Endothelial cell of umbilical vein (primary cell): Measurements from ENCODE around the gene ASIC1. TPM values are rescaled to one million over a fixed set of nuclear protein-coding genes. Genes with fewer than 3 reads are reported as not detected.

Source experiments
- BruUV-seq: library from RNA; stranded (reverse); fragments of 400-500 nt; replicated peaks from 2 replicates; lab custom pipeline; 2021; lab: Mats Ljungman, UMichigan
- CTCF ChIA-PET: fragments of 300-600, 350-600 bp; sonication (Branson Sonifier 250); formaldehyde crosslinking; loops from one replicate; lab custom pipeline; 2021; ENCODE audit warnings: antibody characterized with exemption, inconsistent platforms; lab: Charles Lee
- POLR2A ChIA-PET: fragments of 300-600, 350-600 bp; sonication (Branson Sonifier 250); formaldehyde crosslinking; loops from one replicate; lab custom pipeline; 2021; ENCODE audit warnings: antibody characterized with exemption, inconsistent platforms; lab: Charles Lee
- DNase-seq: peaks from one replicate; pipeline ENCODE4 v3.0.0-alpha.2; 2011; ENCODE audit warnings: low read depth, low spot score
- FAIRE-seq: peaks from 2 replicates; lab custom pipeline; 2011; peaks lifted over from hg19 to GRCh38; lab: Jason Lieb, UNC
- H2AFZ ChIP-seq: 2 replicates; pipeline ENCODE4 v1.6.0; 2012; ENCODE audit warnings: low read depth, low read length, control low read depth, inconsistent platforms
- H3K27ac ChIP-seq: 2 replicates; pipeline ENCODE4 v1.5.1; 2011; ENCODE audit warnings: low read depth, mild to moderate bottlenecking, control low read depth, low read length, moderate library complexity; ENCODE audit not compliant: insufficient read depth
- H3K27me3 ChIP-seq, 2 experiments: 2 replicates each; pipeline versions ENCODE4 v1.6.0 to v1.6.1; 2011; ENCODE audit warnings: low read length in 2 of 2, mixed read lengths in 1 of 2; ENCODE audit not compliant: control insufficient read depth in 2 of 2, insufficient read depth in 2 of 2
- H3K36me3 ChIP-seq, 2 experiments: 2 replicates in 1 of 2; 3 replicates in 1 of 2; pipeline ENCODE4 v1.5.1; 2011; ENCODE audit warnings: low read length in 2 of 2, mild to moderate bottlenecking in 1 of 2, moderate library complexity in 1 of 2; ENCODE audit not compliant: control insufficient read depth in 2 of 2, insufficient read depth in 2 of 2; ENCODE audit errors: extremely low read depth in 1 of 2
- H3K4me1 ChIP-seq: 3 replicates; pipeline ENCODE4 v1.5.1; 2011; ENCODE audit warnings: mild to moderate bottlenecking, low read length; ENCODE audit not compliant: control insufficient read depth, insufficient read depth; ENCODE audit errors: extremely low read depth
- H3K4me2 ChIP-seq: 2 replicates; pipeline ENCODE4 v1.6.1; 2011; ENCODE audit warnings: low read length, control low read depth, mixed read lengths; ENCODE audit not compliant: insufficient read depth
- H3K4me3 ChIP-seq, 3 experiments: fragments of 200-600 bp in 1 of 3; sonication (generic), shearing (Covaris generic) in 1 of 3; replicated peaks in 1 of 3; 2 replicates each; pipeline ENCODE4 v1.5.1; 2011 to 2016; ENCODE audit warnings: control low read depth in 3 of 3, low read length in 3 of 3, mild to moderate bottlenecking in 2 of 3, inconsistent platforms in 1 of 3, low read depth in 1 of 3, moderate library complexity in 1 of 3; ENCODE audit not compliant: insufficient read depth in 1 of 3
- H3K79me2 ChIP-seq: 2 replicates; pipeline ENCODE4 v1.6.0; 2012; ENCODE audit warnings: low read length, inconsistent platforms; ENCODE audit not compliant: control insufficient read depth, insufficient read depth
- H3K9ac ChIP-seq: replicated peaks from 2 replicates; pipeline ENCODE3; 2011; ENCODE audit warnings: low read length, control low read depth; ENCODE audit not compliant: insufficient read depth; ENCODE audit errors: extremely low read depth
- H3K9me1 ChIP-seq: replicated peaks from 3 replicates; pipeline ENCODE4 v1.6.0; 2011; ENCODE audit warnings: mild to moderate bottlenecking, low read length; ENCODE audit not compliant: control insufficient read depth, insufficient read depth; ENCODE audit errors: extremely low read depth
- H3K9me3 ChIP-seq: replicated peaks from 2 replicates; pipeline ENCODE4 v1.5.1; 2012; ENCODE audit warnings: low read length, inconsistent platforms; ENCODE audit not compliant: control insufficient read depth, insufficient read depth
- H4K20me1 ChIP-seq: replicated peaks from 2 replicates; pipeline ENCODE3; 2011; ENCODE audit warnings: mild to moderate bottlenecking, low read length; ENCODE audit not compliant: control insufficient read depth, insufficient read depth; ENCODE audit errors: extremely low read depth
- CTCF ChIP-seq, 2 donors: IDR thresholded peaks; 1 replicate in 1 of 2; 2 replicates in 1 of 2; pipeline ENCODE4 v1.5.1; 2011; ENCODE audit warnings: low read length in 2 of 2, mild to moderate bottlenecking in 2 of 2, moderate library complexity in 2 of 2, control low read depth in 1 of 2, inconsistent platforms in 1 of 2, low read depth in 1 of 2; ENCODE audit not compliant: insufficient read depth in 1 of 2; ENCODE audit errors: extremely low read depth in 1 of 2
- EZH2 ChIP-seq: IDR thresholded peaks from 2 replicates; pipeline ENCODE4 v1.6.1; 2012; ENCODE audit warnings: borderline replicate concordance, low read depth, mild to moderate bottlenecking, moderate library complexity, low read length, inconsistent platforms; ENCODE audit not compliant: severe bottlenecking
- FOS ChIP-seq: IDR thresholded peaks from 2 replicates; pipeline ENCODE4 v1.6.1; 2011; ENCODE audit warnings: mild to moderate bottlenecking, low read length, moderate library complexity, borderline replicate concordance; ENCODE audit not compliant: insufficient read depth
- GATA2 ChIP-seq: IDR thresholded peaks from 2 replicates; pipeline ENCODE4 v1.7.0; 2011; ENCODE audit warnings: low read depth, mild to moderate bottlenecking, moderate library complexity, mixed read lengths, low read length; ENCODE audit not compliant: insufficient read length, insufficient read depth
- JUN ChIP-seq: IDR thresholded peaks from 2 replicates; pipeline ENCODE4 v1.6.1; 2011; ENCODE audit warnings: borderline replicate concordance, low read depth; ENCODE audit not compliant: insufficient read length, insufficient read depth
- MYC ChIP-seq: IDR thresholded peaks from one replicate; pipeline ENCODE4 v1.6.1; 2011; ENCODE audit warnings: mild to moderate bottlenecking, low read depth, low read length
- POLR2A ChIP-seq: IDR thresholded peaks from 2 replicates; pipeline ENCODE4 v1.6.1; 2012; ENCODE audit warnings: low read depth, mild to moderate bottlenecking, control low read depth, low read length
- POLR2AphosphoS5 ChIP-seq: IDR thresholded peaks from 2 replicates; pipeline ENCODE4 v1.6.1; 2012; ENCODE audit warnings: low read depth, mild to moderate bottlenecking, control low read depth, low read length, moderate library complexity; ENCODE audit not compliant: insufficient read depth
- dilution Hi-C: fragments of 300-500 bp; cut with MboI; formaldehyde crosslinking; loops from one replicate; pipeline ENCODE4 v1.15.0; 2019; ENCODE audit warnings: low sequenced_read_pairs; ENCODE audit not compliant: extremely low pct_ligation_motif_present
- intact Hi-C: fragments of 100-400 bp; cut with micrococcal nuclease; formaldehyde crosslinking; loops from one replicate; pipeline ENCODE4 v1.10.0; 2022
- polyA plus RNA-seq, 4 experiments: library from polyadenylated mRNA; depleted of rRNA in 3 of 4; stranded (reverse) in 3 of 4; unstranded in 1 of 4; fragments of >200 nt; gene quantifications; 2 replicates each; pipeline versions ENCODE4 v1.2.1 to v1.2.3, GENCODE V29; 2011 to 2012; ENCODE audit warnings: missing spikeins in 1 of 4
- total RNA-seq: library from RNA; stranded (reverse); gene quantifications from 2 replicates; pipeline ENCODE4 v1.2.3, GENCODE V29; 2021
- TF ChIP-seq, protein P1 (sequence below): IDR thresholded peaks from 2 replicates; pipeline ENCODE4 v1.6.1; 2011; ENCODE audit not compliant: insufficient read depth, insufficient read length

ASIC1 gene
- total and polyA plus RNA-seq, 2 donors (not counting 3 experiments of a cell fraction or from before 2014, with no cell fraction given): 0.53 to 0.66 TPM

DNA sequence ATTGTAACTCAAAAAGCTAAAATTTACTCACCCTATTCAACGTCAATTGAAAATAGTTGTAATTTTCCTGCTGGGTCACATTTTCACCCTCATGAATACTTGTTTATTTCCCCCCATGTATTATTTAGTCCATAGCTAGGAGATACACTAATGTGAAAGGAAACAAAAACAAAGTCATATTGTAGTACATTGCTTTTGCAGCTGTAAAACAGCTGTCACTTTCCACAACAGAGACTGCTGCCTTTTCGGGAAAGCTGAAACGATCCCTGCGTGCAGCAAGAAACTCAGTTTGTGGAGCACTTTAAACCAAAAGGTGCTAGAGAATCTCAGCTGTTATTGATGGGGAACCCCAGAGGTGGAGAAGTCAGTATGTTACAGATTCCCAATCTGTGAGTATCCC is 36.4 kb upstream of the ASIC1 start:
- no peak overlapping the region for H3K9ac ChIP-seq
- no peak overlapping the region for H2AFZ ChIP-seq

More for the DNA sequence above, 36.4 kb upstream of the ASIC1 start:
- intact Hi-C loops (no loop called here), dilution Hi-C loops (no loop called here)
- Histone ChIP-seq H4K20me1 (no peaks in the 10 kb centered on the region), H3K9me3 (no peaks in the 10 kb centered on the region), H3K79me2 (peaks cover 88% of the 10 kb centered on the region), H3K36me3 (no peaks in the 10 kb centered on the region), H3K9me1 (no peaks in the 10 kb centered on the region), H3K4me3 (no peak overlapping the region), H3K4me2 (no peak overlapping the region), H3K27ac (no peak overlapping the region), H3K27me3 (no peaks in the 10 kb centered on the region), H3K4me1 (peaks cover 16% of the 10 kb centered on the region)
- no peak for FAIRE-seq
- TF ChIP-seq JUN (no peak), CTCF (IDR thresholded peaks at IDR 0.05; ENCODE audit: extremely low read depth in 1 of 2, insufficient read depth in 1 of 2, low read depth in 1 of 2, low read length in 2 of 2) (no peak), EZH2 (no peak), POLR2A (no peak), MYC (no peak), POLR2AphosphoS5 (no peak), FOS (no peak), GATA2 (no peak)
- TF ChIP-seq, protein P1, sequence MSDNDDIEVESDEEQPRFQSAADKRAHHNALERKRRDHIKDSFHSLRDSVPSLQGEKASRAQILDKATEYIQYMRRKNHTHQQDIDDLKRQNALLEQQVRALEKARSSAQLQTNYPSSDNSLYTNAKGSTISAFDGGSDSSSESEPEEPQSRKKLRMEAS: no peak
- CTCF ChIA-PET: interaction anchor here (0.8 to 1.7 kb wide), 7 partner anchors 9 to 152 kb away, joined by 3 to 6 read pairs (median 4); no protein-coding TSS in a partner anchor
- BruUV-seq: no TSS peak
- POLR2A ChIA-PET: interaction anchor here (0.6 kb wide), 1 partner anchor 193 kb away, joined by 3 read pairs; no protein-coding TSS in a partner anchor
- no peak for DNase-seq
